Spleen (tissue), 7 donors: Measurements from ENCODE around the gene LRWD1.
"Not testable (repeated sequence)": the region's sequence is repeated elsewhere in the genome, so short reads cannot be mapped to it uniquely, and the experiment has no call there.

Source experiments
- CTCF ChIP-seq, 11 experiments: fragments of 200-600 bp in 7 of 11; fragments of 450-650 bp in 4 of 11; sonication (generic) in 4 of 11; IDR thresholded peaks in 8 of 11; conservative IDR thresholded peaks in 3 of 11; 1 replicate in 7 of 11; 2 replicates in 4 of 11; pipeline versions ENCODE4 v1.4.0 to v1.8.0; 2016 to 2021; ENCODE audit warnings: antibody characterized with exemption in 11 of 11, inconsistent platforms in 4 of 11, mild to moderate bottlenecking in 1 of 11
- POLR2A ChIP-seq, 3 donors: fragments of 450-650 bp; IDR thresholded peaks; one replicate each; pipeline ENCODE4 v1.5.1; 2017; ENCODE audit warnings: antibody characterized with exemption in 3 of 3, mild to moderate bottlenecking in 1 of 3
- POLR2AphosphoS5 ChIP-seq, 3 donors: sonication (generic); formaldehyde crosslinking; IDR thresholded peaks; one replicate each; pipeline ENCODE4 v1.5.1; 2017; ENCODE audit warnings: antibody characterized with exemption in 3 of 3
- donor health status: DM: no; HTN: no; CAD: no; lungs with moderate emphysema.
- donor health status: DM: no; HTN: no; CAD: no.
- donor health status: DM: no; HTN: no; CAD: no.

GRCh38 chr7:102514881-102515721 is 50.3 kb downstream of the LRWD1 start:
- not testable (repeated sequence) for TF ChIP-seq CTCF (IDR thresholded peaks at IDR 0.05 in 8 of 11, conservative IDR thresholded peaks at IDR 0.05 in 3 of 11); POLR2A (IDR thresholded peaks at IDR 0.05); POLR2AphosphoS5 (IDR thresholded peaks at IDR 0.05)
